HG03378 (cell line): ENCODE results near the gene COQ8B.
A peak's percentile ranks its signal among the peaks of the same experiment; 100 is the strongest.

Source experiments
- ATAC-seq: cut with Tn5 transposase; IDR thresholded peaks from one replicate; pipeline ENCODE4 v1.9.1; 2021; ENCODE audit warnings: mild to moderate bottlenecking, moderate library complexity; ENCODE audit not compliant: unreplicated experiment

COQ8B gene

GRCh38 chr19:40718774-40719391 is 2.2 kb upstream of the COQ8B start:
- ATAC-seq, result no peak

GRCh38 chr19:40717880-40718773 is 1.4 kb upstream of the COQ8B start:
- no peak for ATAC-seq

GRCh38 chr19:40717325-40717879 is 716 bp upstream of the COQ8B start:
- ATAC-seq, result peak; percentile 5

- no peak for ATAC-seq
These were observed 630 bp downstream of the COQ8B start for GRCh38 chr19:40716031-40716481.

GRCh38 chr19:40714441-40715299 is 2.0 kb downstream of the COQ8B start:
- peak; percentile 52 for ATAC-seq

GRCh38 chr19:40713939-40714338 is 2.7 kb downstream of the COQ8B start:
- ATAC-seq, result no peak

GRCh38 chr19:40709817-40710216 is 6.9 kb downstream of the COQ8B start:
- ATAC-seq, result no peak

GRCh38 chr19:40707615-40708014 is 9.1 kb downstream of the COQ8B start:
- ATAC-seq, result no peak

GRCh38 chr19:40705950-40706619 is 10.6 kb downstream of the COQ8B start:
- ATAC-seq, result no peak

- ATAC-seq, result no peak
These were observed 11.4 kb downstream of the COQ8B start for GRCh38 chr19:40705362-40705651.

- ATAC-seq, result no peak
These were observed 12.0 kb downstream of the COQ8B start for GRCh38 chr19:40704491-40705361.

- no peak for ATAC-seq
These were observed 13.5 kb downstream of the COQ8B start for GRCh38 chr19:40703029-40703755.

- ATAC-seq, result no peak
These were observed 14.2 kb downstream of the COQ8B start for GRCh38 chr19:40702337-40703012.

GRCh38 chr19:40701758-40702157 is 14.9 kb downstream of the COQ8B start:
- no peak for ATAC-seq

- no peak for ATAC-seq
These were observed 16.6 kb downstream of the COQ8B start for GRCh38 chr19:40700083-40700482.

- ATAC-seq, result no peak
These were observed 19.7 kb downstream of the COQ8B start for GRCh38 chr19:40697007-40697406.

GRCh38 chr19:40695881-40696280 is 20.8 kb downstream of the COQ8B start:
- no peak for ATAC-seq

GRCh38 chr19:40693896-40694295 is 22.8 kb downstream of the COQ8B start:
- no peak for ATAC-seq
